ENCODE measurements around the gene S100A5.
"Not testable (repeated sequence)": the region's sequence is repeated elsewhere in the genome, so short reads cannot be mapped to it uniquely, and the experiment has no call there.

DNA sequence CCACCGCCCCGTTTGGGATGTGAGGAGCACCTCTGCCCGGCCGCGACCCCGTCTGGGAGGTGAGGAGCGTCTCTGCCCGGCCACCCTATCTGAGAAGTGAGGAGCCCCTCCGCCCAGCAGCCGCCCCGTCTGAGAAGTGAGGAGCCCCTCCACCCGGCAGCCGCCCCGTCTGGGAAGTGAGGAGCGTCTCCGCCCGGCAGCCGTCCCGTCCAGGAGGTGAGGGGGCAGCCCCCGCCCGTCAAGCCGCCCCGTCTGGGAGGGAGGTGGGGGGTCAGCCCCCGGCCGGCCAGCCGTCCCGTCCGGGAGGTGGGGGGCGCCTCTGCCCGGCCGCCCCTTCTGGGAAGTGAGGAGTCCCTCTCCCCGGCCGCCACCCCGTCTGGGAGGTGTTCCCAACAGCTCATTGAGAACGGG lies 34.4 kb upstream of the S100A5 start:
- TF ChIP-seq, protein P1, sequence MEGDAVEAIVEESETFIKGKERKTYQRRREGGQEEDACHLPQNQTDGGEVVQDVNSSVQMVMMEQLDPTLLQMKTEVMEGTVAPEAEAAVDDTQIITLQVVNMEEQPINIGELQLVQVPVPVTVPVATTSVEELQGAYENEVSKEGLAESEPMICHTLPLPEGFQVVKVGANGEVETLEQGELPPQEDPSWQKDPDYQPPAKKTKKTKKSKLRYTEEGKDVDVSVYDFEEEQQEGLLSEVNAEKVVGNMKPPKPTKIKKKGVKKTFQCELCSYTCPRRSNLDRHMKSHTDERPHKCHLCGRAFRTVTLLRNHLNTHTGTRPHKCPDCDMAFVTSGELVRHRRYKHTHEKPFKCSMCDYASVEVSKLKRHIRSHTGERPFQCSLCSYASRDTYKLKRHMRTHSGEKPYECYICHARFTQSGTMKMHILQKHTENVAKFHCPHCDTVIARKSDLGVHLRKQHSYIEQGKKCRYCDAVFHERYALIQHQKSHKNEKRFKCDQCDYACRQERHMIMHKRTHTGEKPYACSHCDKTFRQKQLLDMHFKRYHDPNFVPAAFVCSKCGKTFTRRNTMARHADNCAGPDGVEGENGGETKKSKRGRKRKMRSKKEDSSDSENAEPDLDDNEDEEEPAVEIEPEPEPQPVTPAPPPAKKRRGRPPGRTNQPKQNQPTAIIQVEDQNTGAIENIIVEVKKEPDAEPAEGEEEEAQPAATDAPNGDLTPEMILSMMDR (IDR thresholded peaks at IDR 0.05), result not testable (repeated sequence)
- TF ChIP-seq POLR2A (IDR thresholded peaks at IDR 0.05), result not testable (repeated sequence)
